HCEC 1CT (cell line): ENCODE results near the gene KCNT2.
A peak's percentile ranks its signal among the peaks of the same experiment; 100 is the strongest.
"Not testable (repeated sequence)": the region's sequence is repeated elsewhere in the genome, so short reads cannot be mapped to it uniquely, and the experiment has no call there.

Source experiments
- DNase-seq: peaks from one replicate; pipeline ENCODE4 v3.0.0-alpha.2; 2017

Gene KCNT2

GRCh38 chr1:196608390-196609369 is at the start of gene KCNT2:
TSS of gene KCNT2 (minus strand) at chr1:196608440. CDS start at chr1:196608309, 131 bp downstream.
- DNase-seq: peak; percentile 9

GRCh38 chr1:196655494-196655893 is 47.3 kb upstream of the KCNT2 start:
- no peak for DNase-seq

GRCh38 chr1:196655071-196655470 is 46.8 kb upstream of the KCNT2 start:
- no peak for DNase-seq

GRCh38 chr1:196654271-196654670 is 46.0 kb upstream of the KCNT2 start:
- DNase-seq: no peak

- DNase-seq: peak; percentile 88
Observed at GRCh38 chr1:196651637-196652215, 43.5 kb upstream of the KCNT2 start, which contains the start of gene CFH. TSS of gene CFH (plus strand) at chr1:196652043. CDS start at chr1:196652118, 75 bp downstream.

- DNase-seq: no peak
Observed at GRCh38 chr1:196651079-196651478, 42.8 kb upstream of the KCNT2 start.

- no peak for DNase-seq
Observed at GRCh38 chr1:196650403-196650802, 42.2 kb upstream of the KCNT2 start.

- no peak for DNase-seq
Observed at GRCh38 chr1:196649990-196650389, 41.8 kb upstream of the KCNT2 start.

- no peak for DNase-seq
Observed at GRCh38 chr1:196640976-196641375, 32.7 kb upstream of the KCNT2 start.

- not testable (repeated sequence) for DNase-seq
Observed at GRCh38 chr1:196639291-196639690, 31.1 kb upstream of the KCNT2 start.

GRCh38 chr1:196638466-196638865 is 30.2 kb upstream of the KCNT2 start:
- DNase-seq: no peak

- DNase-seq: no peak
Observed at GRCh38 chr1:196637606-196638005, 29.4 kb upstream of the KCNT2 start.

GRCh38 chr1:196628838-196629237 is 20.6 kb upstream of the KCNT2 start:
- no peak for DNase-seq

- DNase-seq: no peak
Observed at GRCh38 chr1:196623079-196623478, 14.8 kb upstream of the KCNT2 start.

GRCh38 chr1:196619721-196620120 is 11.5 kb upstream of the KCNT2 start:
- DNase-seq: no peak

GRCh38 chr1:196611873-196612272 is 3.6 kb upstream of the KCNT2 start:
- DNase-seq: no peak

GRCh38 chr1:196609370-196609737 is 1.1 kb upstream of the KCNT2 start:
- no peak for DNase-seq

GRCh38 chr1:196607981-196608380 is 259 bp downstream of the KCNT2 start:
- DNase-seq: no peak

- no peak for DNase-seq
Observed at GRCh38 chr1:196603651-196604050, 4.6 kb downstream of the KCNT2 start.

GRCh38 chr1:196598942-196599748 is 9.1 kb downstream of the KCNT2 start:
- no peak for DNase-seq

GRCh38 chr1:196594700-196595099 is 13.5 kb downstream of the KCNT2 start:
- no peak for DNase-seq

GRCh38 chr1:196593955-196594354 is 14.3 kb downstream of the KCNT2 start:
- no peak for DNase-seq

GRCh38 chr1:196590959-196591358 is 17.3 kb downstream of the KCNT2 start:
- DNase-seq: no peak
